ENCODE results near the gene FPR2. TPM values are rescaled to one million over a fixed set of nuclear protein-coding genes. Genes with fewer than 3 reads are reported as not detected.

FPR2 gene
- total and polyA plus RNA-seq, 4 donors, result 0.15 to 4.1 (median 2.4) TPM

GRCh38 chr19:51712461-51713081, 48.4 kb upstream of the FPR2 start:
- WGBS, result 38% methylated on average over 9 of the region's 9 CpGs
- Histone ChIP-seq H3K4me1 (ENCODE audit: control insufficient read depth in 4 of 4, insufficient read depth in 4 of 4, low read length in 3 of 4) (no peaks in the 10 kb centered on the region), H3K4me3 (ENCODE audit: low read depth in 1 of 3, low read length in 3 of 3) (no peak overlapping the region), H3K27me3 (ENCODE audit: control insufficient read depth in 4 of 4, insufficient read depth in 4 of 4, low read length in 3 of 4) (peaks cover 0 to 3% (median 1%) of the 10 kb centered on the region in 4 donors), H3K36me3 (ENCODE audit: control insufficient read depth in 4 of 4, insufficient read depth in 3 of 4, low read depth in 1 of 4, low read length in 3 of 4) (no peaks in the 10 kb centered on the region), H3K9ac (ENCODE audit: low read depth in 1 of 2, low read length in 2 of 2) (no peak overlapping the region), H3K9me3 (ENCODE audit: control insufficient read depth in 4 of 4, low read length in 3 of 4) (peaks cover 0 to 5% (median under 1%) of the 10 kb centered on the region in 4 donors), H3K27ac (ENCODE audit: low read depth in 1 of 2, low read length in 2 of 2) (no peak overlapping the region)
- TF ChIP-seq CTCF (IDR thresholded peaks at IDR 0.05; ENCODE audit: low read depth, low read length, missing input control) (no peak), RAD21 (IDR thresholded peaks at IDR 0.05) (peak in 1 of 2 donors; percentile 24)
- no peak for DNase-seq (ENCODE audit: low spot score)

- TF ChIP-seq RAD21 (IDR thresholded peaks at IDR 0.05) (no peak), MAX (IDR thresholded peaks at IDR 0.05) (no peak), FOXA2 (IDR thresholded peaks at IDR 0.05) (no peak), GABPA (IDR thresholded peaks at IDR 0.05 in 1 of 2, conservative IDR thresholded peaks at IDR 0.05 in 1 of 2) (no peak), NR2F2 (IDR thresholded peaks at IDR 0.05) (no peak), YY1 (IDR thresholded peaks at IDR 0.05) (no peak), CTCF (IDR thresholded peaks at IDR 0.05; ENCODE audit: low read depth, low read length, missing input control) (no peak), SP1 (IDR thresholded peaks at IDR 0.05) (no peak), TAF1 (conservative IDR thresholded peaks at IDR 0.05) (no peak), ATF3 (IDR thresholded peaks at IDR 0.05) (no peak), HNF4A (conservative IDR thresholded peaks at IDR 0.05) (no peak), FOXA1 (IDR thresholded peaks at IDR 0.05) (no peak), RXRA (IDR thresholded peaks at IDR 0.05) (no peak), EGR1 (IDR thresholded peaks at IDR 0.05; ENCODE audit: low read depth in 2 of 2) (no peak)
- TF ChIP-seq, protein P1, sequence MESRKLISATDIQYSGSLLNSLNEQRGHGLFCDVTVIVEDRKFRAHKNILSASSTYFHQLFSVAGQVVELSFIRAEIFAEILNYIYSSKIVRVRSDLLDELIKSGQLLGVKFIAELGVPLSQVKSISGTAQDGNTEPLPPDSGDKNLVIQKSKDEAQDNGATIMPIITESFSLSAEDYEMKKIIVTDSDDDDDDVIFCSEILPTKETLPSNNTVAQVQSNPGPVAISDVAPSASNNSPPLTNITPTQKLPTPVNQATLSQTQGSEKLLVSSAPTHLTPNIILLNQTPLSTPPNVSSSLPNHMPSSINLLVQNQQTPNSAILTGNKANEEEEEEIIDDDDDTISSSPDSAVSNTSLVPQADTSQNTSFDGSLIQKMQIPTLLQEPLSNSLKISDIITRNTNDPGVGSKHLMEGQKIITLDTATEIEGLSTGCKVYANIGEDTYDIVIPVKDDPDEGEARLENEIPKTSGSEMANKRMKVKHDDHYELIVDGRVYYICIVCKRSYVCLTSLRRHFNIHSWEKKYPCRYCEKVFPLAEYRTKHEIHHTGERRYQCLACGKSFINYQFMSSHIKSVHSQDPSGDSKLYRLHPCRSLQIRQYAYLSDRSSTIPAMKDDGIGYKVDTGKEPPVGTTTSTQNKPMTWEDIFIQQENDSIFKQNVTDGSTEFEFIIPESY (IDR thresholded peaks at IDR 0.05), result no peak
- TF ChIP-seq, protein P2, sequence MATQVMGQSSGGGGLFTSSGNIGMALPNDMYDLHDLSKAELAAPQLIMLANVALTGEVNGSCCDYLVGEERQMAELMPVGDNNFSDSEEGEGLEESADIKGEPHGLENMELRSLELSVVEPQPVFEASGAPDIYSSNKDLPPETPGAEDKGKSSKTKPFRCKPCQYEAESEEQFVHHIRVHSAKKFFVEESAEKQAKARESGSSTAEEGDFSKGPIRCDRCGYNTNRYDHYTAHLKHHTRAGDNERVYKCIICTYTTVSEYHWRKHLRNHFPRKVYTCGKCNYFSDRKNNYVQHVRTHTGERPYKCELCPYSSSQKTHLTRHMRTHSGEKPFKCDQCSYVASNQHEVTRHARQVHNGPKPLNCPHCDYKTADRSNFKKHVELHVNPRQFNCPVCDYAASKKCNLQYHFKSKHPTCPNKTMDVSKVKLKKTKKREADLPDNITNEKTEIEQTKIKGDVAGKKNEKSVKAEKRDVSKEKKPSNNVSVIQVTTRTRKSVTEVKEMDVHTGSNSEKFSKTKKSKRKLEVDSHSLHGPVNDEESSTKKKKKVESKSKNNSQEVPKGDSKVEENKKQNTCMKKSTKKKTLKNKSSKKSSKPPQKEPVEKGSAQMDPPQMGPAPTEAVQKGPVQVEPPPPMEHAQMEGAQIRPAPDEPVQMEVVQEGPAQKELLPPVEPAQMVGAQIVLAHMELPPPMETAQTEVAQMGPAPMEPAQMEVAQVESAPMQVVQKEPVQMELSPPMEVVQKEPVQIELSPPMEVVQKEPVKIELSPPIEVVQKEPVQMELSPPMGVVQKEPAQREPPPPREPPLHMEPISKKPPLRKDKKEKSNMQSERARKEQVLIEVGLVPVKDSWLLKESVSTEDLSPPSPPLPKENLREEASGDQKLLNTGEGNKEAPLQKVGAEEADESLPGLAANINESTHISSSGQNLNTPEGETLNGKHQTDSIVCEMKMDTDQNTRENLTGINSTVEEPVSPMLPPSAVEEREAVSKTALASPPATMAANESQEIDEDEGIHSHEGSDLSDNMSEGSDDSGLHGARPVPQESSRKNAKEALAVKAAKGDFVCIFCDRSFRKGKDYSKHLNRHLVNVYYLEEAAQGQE (IDR thresholded peaks at IDR 0.05), result no peak
- peaks cover 0 to 3% (median 1%) of the 10 kb centered on the region in 4 donors for H3K27me3 ChIP-seq (ENCODE audit: control insufficient read depth in 4 of 4, insufficient read depth in 4 of 4, low read length in 3 of 4)
- H3K4me1 ChIP-seq (ENCODE audit: control insufficient read depth in 4 of 4, insufficient read depth in 4 of 4, low read length in 3 of 4), result no peaks in the 10 kb centered on the region
- no peaks in the 10 kb centered on the region for H3K36me3 ChIP-seq (ENCODE audit: control insufficient read depth in 4 of 4, insufficient read depth in 3 of 4, low read depth in 1 of 4, low read length in 3 of 4)
- DNase-seq (ENCODE audit: low spot score), result no peak
- no peak overlapping the region for H3K4me3 ChIP-seq (ENCODE audit: low read depth in 1 of 3, low read length in 3 of 3)
- peaks cover 0 to 5% (median under 1%) of the 10 kb centered on the region in 4 donors for H3K9me3 ChIP-seq (ENCODE audit: control insufficient read depth in 4 of 4, low read length in 3 of 4)
- no peak overlapping the region for H3K9ac ChIP-seq (ENCODE audit: low read depth in 1 of 2, low read length in 2 of 2)
- no peak overlapping the region for H3K27ac ChIP-seq (ENCODE audit: low read depth in 1 of 2, low read length in 2 of 2)
- 93% methylated on average over 74 of the region's 74 CpGs for WGBS
These were observed 47.4 kb upstream of the FPR2 start for GRCh38 chr19:51713319-51714285.
